ENCODE measurements around the gene PSMG4.

PSMG4 gene

GRCh38 chr6:3258720-3259490 lies at the start of gene PSMG4:
Gene PSMG4 (plus strand): TSS chr6:3258947. CDS start chr6:3259023, 76 bp downstream.
- Mint-ChIP-seq H3K4me3 (peak within 1 kb of the TSS; percentile 95), H3K9me3 (peaks cover 8% of the 10 kb centered on the region), H3K27me3 (peaks cover 36% of the 10 kb centered on the region), H3K27ac (peak within 1 kb of the TSS; percentile 90), H3K4me1 (peaks cover 45% of the 10 kb centered on the region), H3K36me3 (peaks cover 19% of the 10 kb centered on the region)
- DNase-seq: peak; percentile 95
- CTCF ChIA-PET: interaction anchor here (1.0 to 4.7 kb wide), 3 partner anchors 8 to 133 kb away, joined by 3 to 17 read pairs (median 3); no protein-coding TSS in a partner anchor

GRCh38 chr6:3209114-3210023 lies 49.4 kb upstream of the PSMG4 start:
- Mint-ChIP-seq H3K4me1 (peaks cover 8% of the 10 kb centered on the region), H3K27me3 (peaks cover 53% of the 10 kb centered on the region), H3K9me3 (no peaks in the 10 kb centered on the region), H3K4me3 (no peak overlapping the region), H3K36me3 (no peaks in the 10 kb centered on the region), H3K27ac (no peak overlapping the region)
- DNase-seq: no peak
- CTCF ChIA-PET: interaction anchor here (0.5 to 1.1 kb wide), 3 partner anchors 20 to 237 kb away, joined by 3 read pairs; no protein-coding TSS in a partner anchor

GRCh38 chr6:3210024-3210610 lies 48.6 kb upstream of the PSMG4 start:
- H3K9me3 Mint-ChIP-seq: no peaks in the 10 kb centered on the region
- CTCF ChIA-PET: interaction anchor here (0.5 to 1.1 kb wide), 3 partner anchors 19 to 238 kb away, joined by 3 read pairs; no protein-coding TSS in a partner anchor
- no peak for DNase-seq
- no peak overlapping the region for H3K4me3 Mint-ChIP-seq
- H3K4me1 Mint-ChIP-seq: peaks cover 8% of the 10 kb centered on the region
- H3K27ac Mint-ChIP-seq: no peak overlapping the region
- H3K36me3 Mint-ChIP-seq: no peaks in the 10 kb centered on the region
- H3K27me3 Mint-ChIP-seq: peaks cover 50% of the 10 kb centered on the region

GRCh38 chr6:3211681-3212080 lies 47.1 kb upstream of the PSMG4 start:
- no peak for DNase-seq
- H3K4me1 Mint-ChIP-seq: peaks cover 8% of the 10 kb centered on the region
- no peak overlapping the region for H3K27ac Mint-ChIP-seq
- H3K9me3 Mint-ChIP-seq: no peaks in the 10 kb centered on the region
- H3K4me3 Mint-ChIP-seq: no peak overlapping the region
- CTCF ChIA-PET: interaction anchor here (1.8 kb wide), 1 partner anchor 40 kb away, joined by 6 read pairs; no protein-coding TSS in a partner anchor
- H3K36me3 Mint-ChIP-seq: no peaks in the 10 kb centered on the region
- peaks cover 57% of the 10 kb centered on the region for H3K27me3 Mint-ChIP-seq

- DNase-seq: no peak
- Mint-ChIP-seq H3K27ac (no peak overlapping the region), H3K4me3 (no peak overlapping the region), H3K27me3 (peaks cover 60% of the 10 kb centered on the region), H3K36me3 (no peaks in the 10 kb centered on the region), H3K9me3 (no peaks in the 10 kb centered on the region), H3K4me1 (peaks cover 8% of the 10 kb centered on the region)
- CTCF ChIA-PET: interaction anchor here (1.8 kb wide), 1 partner anchor 39 kb away, joined by 6 read pairs; no protein-coding TSS in a partner anchor
Measured at GRCh38 chr6:3212261-3212660, 46.5 kb upstream of the PSMG4 start.

GRCh38 chr6:3213334-3213695 lies 45.4 kb upstream of the PSMG4 start:
- H3K4me3 Mint-ChIP-seq: no peak overlapping the region
- H3K4me1 Mint-ChIP-seq: peaks cover 8% of the 10 kb centered on the region
- DNase-seq: no peak
- no peak overlapping the region for H3K27ac Mint-ChIP-seq
- CTCF ChIA-PET: no interaction called here
- H3K27me3 Mint-ChIP-seq: peaks cover 57% of the 10 kb centered on the region
- no peaks in the 10 kb centered on the region for H3K9me3 Mint-ChIP-seq
- H3K36me3 Mint-ChIP-seq: no peaks in the 10 kb centered on the region

- Mint-ChIP-seq H3K27me3 (peaks cover 57% of the 10 kb centered on the region), H3K27ac (no peak overlapping the region), H3K9me3 (no peaks in the 10 kb centered on the region), H3K4me1 (no peaks in the 10 kb centered on the region), H3K4me3 (no peak overlapping the region), H3K36me3 (no peaks in the 10 kb centered on the region)
- CTCF ChIA-PET: no interaction called here
- DNase-seq: no peak
Measured at GRCh38 chr6:3214898-3215297, 43.8 kb upstream of the PSMG4 start.

- no peaks in the 10 kb centered on the region for H3K4me1 Mint-ChIP-seq
- no peak for DNase-seq
- CTCF ChIA-PET: no interaction called here
- H3K27ac Mint-ChIP-seq: no peak overlapping the region
- no peaks in the 10 kb centered on the region for H3K36me3 Mint-ChIP-seq
- no peak overlapping the region for H3K4me3 Mint-ChIP-seq
- peaks cover 47% of the 10 kb centered on the region for H3K27me3 Mint-ChIP-seq
- H3K9me3 Mint-ChIP-seq: peaks cover 4% of the 10 kb centered on the region
Measured at GRCh38 chr6:3217286-3217685, 41.5 kb upstream of the PSMG4 start.

- Mint-ChIP-seq H3K9me3 (peaks cover 4% of the 10 kb centered on the region), H3K4me3 (no peak overlapping the region), H3K27me3 (peaks cover 46% of the 10 kb centered on the region), H3K4me1 (no peaks in the 10 kb centered on the region), H3K27ac (no peak overlapping the region), H3K36me3 (no peaks in the 10 kb centered on the region)
- CTCF ChIA-PET: no interaction called here
- DNase-seq: no peak
Measured at GRCh38 chr6:3218266-3218665, 40.5 kb upstream of the PSMG4 start.

- Mint-ChIP-seq H3K36me3 (no peaks in the 10 kb centered on the region), H3K9me3 (peaks cover 4% of the 10 kb centered on the region), H3K27me3 (peaks cover 55% of the 10 kb centered on the region), H3K4me1 (no peaks in the 10 kb centered on the region), H3K4me3 (no peak overlapping the region), H3K27ac (no peak overlapping the region)
- no peak for DNase-seq
- CTCF ChIA-PET: no interaction called here
Measured at GRCh38 chr6:3220366-3220765, 38.4 kb upstream of the PSMG4 start.

- DNase-seq: no peak
- no peak overlapping the region for H3K4me3 Mint-ChIP-seq
- peaks cover 61% of the 10 kb centered on the region for H3K27me3 Mint-ChIP-seq
- CTCF ChIA-PET: no interaction called here
- H3K27ac Mint-ChIP-seq: no peak overlapping the region
- no peaks in the 10 kb centered on the region for H3K36me3 Mint-ChIP-seq
- H3K9me3 Mint-ChIP-seq: peaks cover 4% of the 10 kb centered on the region
- H3K4me1 Mint-ChIP-seq: peaks cover 2% of the 10 kb centered on the region
Measured at GRCh38 chr6:3221578-3221977, 37.2 kb upstream of the PSMG4 start.

- CTCF ChIA-PET: interaction anchor here (0.5 kb wide), 1 partner anchor 96 kb away, joined by 3 read pairs; no protein-coding TSS in a partner anchor
- no peak for DNase-seq
- Mint-ChIP-seq H3K27me3 (peaks cover 61% of the 10 kb centered on the region), H3K27ac (no peak overlapping the region), H3K36me3 (no peaks in the 10 kb centered on the region), H3K4me3 (no peak overlapping the region), H3K9me3 (peaks cover 4% of the 10 kb centered on the region), H3K4me1 (peaks cover 8% of the 10 kb centered on the region)
Measured at GRCh38 chr6:3222506-3223038, 36.2 kb upstream of the PSMG4 start.

- peaks cover 38% of the 10 kb centered on the region for H3K4me1 Mint-ChIP-seq
- H3K36me3 Mint-ChIP-seq: peaks cover 3% of the 10 kb centered on the region
- peaks cover 70% of the 10 kb centered on the region for H3K27me3 Mint-ChIP-seq
- DNase-seq: no peak
- peaks cover 4% of the 10 kb centered on the region for H3K9me3 Mint-ChIP-seq
- no peak overlapping the region for H3K27ac Mint-ChIP-seq
- H3K4me3 Mint-ChIP-seq: no peak overlapping the region
- CTCF ChIA-PET: no interaction called here
Measured at GRCh38 chr6:3226042-3226441, 32.7 kb upstream of the PSMG4 start.

Measured in activated naive CD4-positive, alpha-beta T cell treated with anti-CD3 and anti-CD28 coated beads, Interleukin-2, amount 10 ng/mL, durations not matched to agents 7 days and 5 days (primary cell).